Uterus (tissue), 4 donors: Measurements from ENCODE around the gene SLCO3A1. TPM values are rescaled to one million over a fixed set of nuclear protein-coding genes. Genes with fewer than 3 reads are reported as not detected.

ENCODE experiments used
- DNase-seq, 2 donors: peaks; one replicate each; pipeline ENCODE4 v3.0.0-alpha.2; 2019 to 2020
- H3K27ac ChIP-seq, 2 donors: fragments of 200-600 bp; sonication (generic); 1 replicate in 1 of 2; 2 replicates in 1 of 2; pipeline ENCODE4 v1.5.1; 2016 to 2018
- H3K27me3 ChIP-seq, 2 donors: fragments of 200-600 bp; sonication (generic); one replicate each; pipeline ENCODE4 v1.5.1; 2018 to 2019; ENCODE audit warnings: control low read depth in 1 of 2
- H3K36me3 ChIP-seq, 2 donors: fragments of 200-600 bp; sonication (generic); one replicate each; pipeline ENCODE4 v1.5.1; 2019; ENCODE audit warnings: control low read depth in 1 of 2
- H3K4me1 ChIP-seq, 2 donors: fragments of 200-600 bp; sonication (generic); one replicate each; pipeline ENCODE4 v1.5.1; 2018 to 2019; ENCODE audit warnings: control low read depth in 1 of 2
- H3K4me3 ChIP-seq, 2 donors: fragments of 200-600 bp; sonication (generic); 1 replicate in 1 of 2; 2 replicates in 1 of 2; pipeline ENCODE4 v1.5.1; 2018 to 2019; ENCODE audit warnings: mild to moderate bottlenecking in 1 of 2
- H3K9me3 ChIP-seq, 2 donors: fragments of 200-600 bp; sonication (generic); one replicate each; pipeline ENCODE4 v1.5.1; 2019; ENCODE audit warnings: control low read depth in 1 of 2
- CTCF ChIP-seq, 4 experiments: fragments of 200-600 bp in 2 of 4; fragments of 450-650 bp in 2 of 4; sonication (generic) in 2 of 4; IDR thresholded peaks; one replicate each; pipeline ENCODE4 v1.5.1; 2016 to 2019; ENCODE audit warnings: antibody characterized with exemption in 4 of 4, mild to moderate bottlenecking in 2 of 4, moderate library complexity in 1 of 4
- POLR2A ChIP-seq, 2 donors: fragments of 450-650 bp; IDR thresholded peaks; one replicate each; pipeline ENCODE4 v1.6.1; 2016; ENCODE audit warnings: antibody characterized with exemption in 2 of 2, mild to moderate bottlenecking in 1 of 2, moderate library complexity in 1 of 2
- intact Hi-C: fragments of 100-400 bp; cut with DNase I; formaldehyde crosslinking; loops from one replicate; pipeline ENCODE4 v1.15.1; 2023; ENCODE audit warnings: low total_unique reads
- total RNA-seq, 4 donors: library from RNA; depleted of rRNA in 3 of 4; stranded (reverse); fragments of >200 nt in 3 of 4; gene quantifications; one replicate each; pipeline versions ENCODE4 v1.1.0 to v1.2.4, GENCODE V29; 2014 to 2023
- donor health status: DM: yes; HTN: yes; CAD: no.

Gene SLCO3A1
- total RNA-seq, 4 donors from 2014 or later, result 4.4 to 26.1 (median 9.5) TPM

- no peak for TF ChIP-seq POLR2A (IDR thresholded peaks at IDR 0.05)
- TF ChIP-seq CTCF (IDR thresholded peaks at IDR 0.05), result no peak
- no peak for DNase-seq
- intact Hi-C loops, result no loop called here
- peak overlapping the region in 1 of 2 donors; percentile 5 for H3K27ac ChIP-seq
- peaks cover 0 to 12% of the 10 kb centered on the region in 2 donors for H3K4me1 ChIP-seq
- no peak overlapping the region for H3K4me3 ChIP-seq
- no peaks in the 10 kb centered on the region for H3K27me3 ChIP-seq
- H3K36me3 ChIP-seq, result no peaks in the 10 kb centered on the region
- no peaks in the 10 kb centered on the region for H3K9me3 ChIP-seq
Measured at GRCh38 chr15:91922646-91923547, 69.4 kb downstream of the SLCO3A1 start.

- H3K4me3 ChIP-seq, result no peak overlapping the region
- H3K27me3 ChIP-seq, result no peaks in the 10 kb centered on the region
- peaks cover 0 to 12% of the 10 kb centered on the region in 2 donors for H3K4me1 ChIP-seq
- no peaks in the 10 kb centered on the region for H3K36me3 ChIP-seq
- intact Hi-C loops, result no loop called here
- TF ChIP-seq POLR2A (IDR thresholded peaks at IDR 0.05) (no peak), CTCF (IDR thresholded peaks at IDR 0.05) (no peak)
- no peak overlapping the region for H3K27ac ChIP-seq
- no peaks in the 10 kb centered on the region for H3K9me3 ChIP-seq
- no peak for DNase-seq
Measured at GRCh38 chr15:91924183-91924582, 70.7 kb downstream of the SLCO3A1 start.

GRCh38 chr15:91924837-91925495 is 71.5 kb downstream of the SLCO3A1 start:
- TF ChIP-seq CTCF (IDR thresholded peaks at IDR 0.05), result no peak
- no peak for TF ChIP-seq POLR2A (IDR thresholded peaks at IDR 0.05)
- Histone ChIP-seq H3K9me3 (no peaks in the 10 kb centered on the region), H3K36me3 (no peaks in the 10 kb centered on the region), H3K27me3 (no peaks in the 10 kb centered on the region), H3K27ac (no peak overlapping the region), H3K4me1 (peaks cover 0 to 12% of the 10 kb centered on the region in 2 donors), H3K4me3 (no peak overlapping the region)
- no peak for DNase-seq
- intact Hi-C loops, result no loop called here

- intact Hi-C loops, result no loop called here
- no peaks in the 10 kb centered on the region for H3K27me3 ChIP-seq
- no peak overlapping the region for H3K27ac ChIP-seq
- H3K9me3 ChIP-seq, result no peaks in the 10 kb centered on the region
- H3K4me3 ChIP-seq, result no peak overlapping the region
- H3K36me3 ChIP-seq, result no peaks in the 10 kb centered on the region
- H3K4me1 ChIP-seq, result peaks cover 0 to 12% of the 10 kb centered on the region in 2 donors
- TF ChIP-seq CTCF (IDR thresholded peaks at IDR 0.05) (no peak), POLR2A (IDR thresholded peaks at IDR 0.05) (no peak)
- DNase-seq, result no peak
Measured at GRCh38 chr15:91925794-91926193, 72.3 kb downstream of the SLCO3A1 start.

GRCh38 chr15:91926908-91927270 is 73.4 kb downstream of the SLCO3A1 start:
- H3K4me3 ChIP-seq, result no peak overlapping the region
- no peak for TF ChIP-seq POLR2A (IDR thresholded peaks at IDR 0.05)
- no peak for TF ChIP-seq CTCF (IDR thresholded peaks at IDR 0.05)

More at GRCh38 chr15:91926908-91927270, 73.4 kb downstream of the SLCO3A1 start:
- intact Hi-C loops, result no loop called here
- DNase-seq, result no peak
- Histone ChIP-seq H3K36me3 (no peaks in the 10 kb centered on the region), H3K27ac (peak overlapping the region; percentile 8 to 17), H3K4me1 (peaks cover 0 to 7% of the 10 kb centered on the region in 2 donors), H3K9me3 (no peaks in the 10 kb centered on the region), H3K27me3 (no peaks in the 10 kb centered on the region)
